Neural progenitor cell (in vitro differentiated cells): ENCODE measurements around the gene IGDCC3. TPM values are rescaled to one million over a fixed set of nuclear protein-coding genes. Genes with fewer than 3 reads are reported as not detected.
A peak's percentile ranks its signal among the peaks of the same experiment; 100 is the strongest.

Source experiments
- DNase-seq: peaks from one replicate; pipeline ENCODE4 v3.0.0-alpha.2; 2016; ENCODE audit warnings: low spot score
- H2AFZ ChIP-seq: fragments of 200-600 bp; sonication (generic); replicated peaks from 2 replicates; pipeline ENCODE4 v1.6.1; 2016; ENCODE audit warnings: antibody characterized with exemption
- H3F3A ChIP-seq: fragments of 200-600 bp; sonication (generic); 2 replicates; pipeline ENCODE4 v1.6.1; 2016; ENCODE audit warnings: antibody characterized with exemption, low read depth
- H3K27ac ChIP-seq: fragments of 200-600 bp; sonication (generic); 2 replicates; pipeline ENCODE4 v1.5.1; 2016; ENCODE audit warnings: mild to moderate bottlenecking
- H3K27me3 ChIP-seq: fragments of 200-600 bp; sonication (generic); 2 replicates; pipeline ENCODE4 v1.6.1; 2016; ENCODE audit warnings: mild to moderate bottlenecking, moderate library complexity
- H3K36me3 ChIP-seq: fragments of 200-600 bp; sonication (generic); 2 replicates; pipeline ENCODE4 v1.5.1; 2016
- H3K4me1 ChIP-seq: fragments of 200-600 bp; sonication (generic); 2 replicates; pipeline ENCODE4 v1.6.1; 2016; ENCODE audit warnings: mixed run types
- H3K4me2 ChIP-seq: fragments of 200-600 bp; sonication (generic); 2 replicates; pipeline ENCODE4 v1.6.1; 2016
- H3K4me3 ChIP-seq: fragments of 200-600 bp; sonication (generic); 2 replicates; pipeline ENCODE4 v1.5.1; 2016
- H3K79me2 ChIP-seq: fragments of 200-600 bp; sonication (generic); 2 replicates; pipeline ENCODE4 v1.6.1; 2016; ENCODE audit warnings: low read depth
- H3K9ac ChIP-seq: fragments of 200-600 bp; sonication (generic); 2 replicates; pipeline ENCODE4 v1.6.1; 2016
- H3K9me3 ChIP-seq: fragments of 200-600 bp; sonication (generic); 2 replicates; pipeline ENCODE4 v1.5.1; 2016; ENCODE audit warnings: low read depth
- H4K20me1 ChIP-seq: fragments of 200-600 bp; sonication (generic); 2 replicates; pipeline ENCODE4 v1.6.1; 2016; ENCODE audit warnings: low read depth
- H3K27ac Mint-ChIP-seq: 3 replicates; pipeline ENCODE4 v1.8.0; 2021; ENCODE audit warnings: mixed read lengths
- H3K27me3 Mint-ChIP-seq: 2 replicates; pipeline ENCODE4 v1.8.0; 2022; ENCODE audit warnings: low read depth, mild to moderate bottlenecking, inconsistent platforms, moderate library complexity, mixed read lengths; ENCODE audit not compliant: insufficient read depth
- H3K36me3 Mint-ChIP-seq: 3 replicates; pipeline ENCODE4 v1.8.0; 2021; ENCODE audit warnings: mixed read lengths
- H3K4me1 Mint-ChIP-seq: 3 replicates; pipeline ENCODE4 v1.8.0; 2021; ENCODE audit warnings: mixed read lengths
- H3K4me3 Mint-ChIP-seq: 3 replicates; pipeline ENCODE4 v1.8.0; 2021; ENCODE audit warnings: mild to moderate bottlenecking, moderate library complexity, mixed read lengths
- H3K9me3 Mint-ChIP-seq: 3 replicates; pipeline ENCODE4 v1.8.0; 2020; ENCODE audit warnings: mixed read lengths
- EZH2 ChIP-seq: fragments of 200-600 bp; sonication (generic); IDR thresholded peaks from 2 replicates; pipeline ENCODE4 v1.6.1; 2017; ENCODE audit warnings: antibody characterized with exemption, mild to moderate bottlenecking, moderate library complexity
- EZH2phosphoT487 ChIP-seq: fragments of 200-600 bp; sonication (generic); IDR thresholded peaks from 2 replicates; pipeline ENCODE4 v1.6.1; 2017; ENCODE audit warnings: antibody characterized with exemption
- total RNA-seq: library from RNA; depleted of rRNA; stranded (reverse); fragments of >200 nt; gene quantifications from 2 replicates; pipeline ENCODE4 v1.2.3, GENCODE V29; 2015; ENCODE audit warnings: low replicate concordance
- TF ChIP-seq, protein P1 (sequence below): fragments of 200-600 bp; sonication (generic); IDR thresholded peaks from 2 replicates; pipeline ENCODE4 v1.5.1; 2017; ENCODE audit warnings: antibody characterized with exemption, mild to moderate bottlenecking

IGDCC3 gene
- total RNA-seq, 1 donor from 2014 or later: 15.8 TPM

GRCh38 chr15:65423976-65424679 is 46.3 kb upstream of the IGDCC3 start:
- no peak overlapping the region for H2AFZ ChIP-seq
- no peaks in the 10 kb centered on the region for H3K9me3 Mint-ChIP-seq
- peaks cover 48% of the 10 kb centered on the region for H3K4me1 Mint-ChIP-seq
- no peaks in the 10 kb centered on the region for H3K36me3 Mint-ChIP-seq
- H4K20me1 ChIP-seq: no peaks in the 10 kb centered on the region
- H3K9ac ChIP-seq: no peak overlapping the region
- no peaks in the 10 kb centered on the region for H3K36me3 ChIP-seq
- H3K4me3 ChIP-seq: no peak overlapping the region
- no peak for DNase-seq
- H3K27ac Mint-ChIP-seq: peak overlapping the region; percentile 38
- peak overlapping the region; percentile 98 for H3K4me3 Mint-ChIP-seq
- peaks cover 25% of the 10 kb centered on the region for H3K79me2 ChIP-seq
- no peaks in the 10 kb centered on the region for H3K9me3 ChIP-seq
- TF ChIP-seq, protein P1, sequence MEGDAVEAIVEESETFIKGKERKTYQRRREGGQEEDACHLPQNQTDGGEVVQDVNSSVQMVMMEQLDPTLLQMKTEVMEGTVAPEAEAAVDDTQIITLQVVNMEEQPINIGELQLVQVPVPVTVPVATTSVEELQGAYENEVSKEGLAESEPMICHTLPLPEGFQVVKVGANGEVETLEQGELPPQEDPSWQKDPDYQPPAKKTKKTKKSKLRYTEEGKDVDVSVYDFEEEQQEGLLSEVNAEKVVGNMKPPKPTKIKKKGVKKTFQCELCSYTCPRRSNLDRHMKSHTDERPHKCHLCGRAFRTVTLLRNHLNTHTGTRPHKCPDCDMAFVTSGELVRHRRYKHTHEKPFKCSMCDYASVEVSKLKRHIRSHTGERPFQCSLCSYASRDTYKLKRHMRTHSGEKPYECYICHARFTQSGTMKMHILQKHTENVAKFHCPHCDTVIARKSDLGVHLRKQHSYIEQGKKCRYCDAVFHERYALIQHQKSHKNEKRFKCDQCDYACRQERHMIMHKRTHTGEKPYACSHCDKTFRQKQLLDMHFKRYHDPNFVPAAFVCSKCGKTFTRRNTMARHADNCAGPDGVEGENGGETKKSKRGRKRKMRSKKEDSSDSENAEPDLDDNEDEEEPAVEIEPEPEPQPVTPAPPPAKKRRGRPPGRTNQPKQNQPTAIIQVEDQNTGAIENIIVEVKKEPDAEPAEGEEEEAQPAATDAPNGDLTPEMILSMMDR: no peak
- TF ChIP-seq EZH2 (no peak), EZH2phosphoT487 (no peak)
- no peak overlapping the region for H3K27ac ChIP-seq
- peaks cover 6% of the 10 kb centered on the region for H3K27me3 Mint-ChIP-seq
- H3K4me1 ChIP-seq: peaks cover 34% of the 10 kb centered on the region
- H3K27me3 ChIP-seq: no peaks in the 10 kb centered on the region
- H3K4me2 ChIP-seq: peak overlapping the region; percentile 87
- H3F3A ChIP-seq: peaks cover 47% of the 10 kb centered on the region

DNA sequence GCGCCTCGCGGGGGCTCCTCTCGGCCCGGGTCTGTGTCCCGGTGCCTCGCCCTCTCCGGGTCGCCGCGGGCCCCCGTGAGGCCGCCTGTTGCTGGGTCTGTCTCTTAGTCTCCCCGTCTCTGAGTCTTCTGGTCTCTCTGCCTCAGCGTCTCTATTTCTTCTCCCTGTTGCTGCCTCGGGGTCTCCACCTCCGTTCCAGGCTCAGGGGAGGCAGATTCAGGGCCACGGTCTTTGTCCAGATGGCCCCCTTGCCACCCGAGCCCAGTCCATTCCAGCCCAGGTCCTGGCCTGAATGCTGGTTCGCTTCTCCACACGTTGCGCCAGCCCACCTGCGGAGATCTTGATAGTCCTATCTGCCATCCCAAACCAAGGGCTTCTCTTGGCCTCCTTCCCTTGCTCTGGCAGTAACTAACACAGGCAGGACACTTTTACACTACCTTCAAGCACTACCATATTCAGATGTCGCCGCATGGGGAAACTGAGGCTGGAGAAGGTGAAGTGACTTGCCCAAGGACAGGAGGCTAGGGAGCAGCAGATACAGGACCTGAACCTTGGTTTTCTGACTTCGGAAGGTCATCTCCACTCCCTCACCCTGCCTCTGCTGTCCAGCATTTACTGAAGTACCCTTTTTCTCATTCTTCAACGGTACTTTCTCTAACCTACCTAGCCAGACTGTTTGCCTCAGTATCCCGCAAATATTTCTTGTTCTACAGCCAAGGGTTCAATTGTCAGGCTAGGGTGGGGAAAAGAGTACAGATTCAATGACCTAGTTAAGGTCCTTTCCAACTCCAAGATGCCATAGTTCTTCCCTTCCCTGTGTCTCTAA is 45.6 kb upstream of the IGDCC3 start:
- Histone ChIP-seq H3K4me2 (peak overlapping the region; percentile 87), H3F3A (peaks cover 47% of the 10 kb centered on the region), H3K36me3 (no peaks in the 10 kb centered on the region), H3K9ac (no peak overlapping the region), H3K27ac (no peak overlapping the region), H3K4me3 (peak overlapping the region; percentile 59), H4K20me1 (no peaks in the 10 kb centered on the region), H3K9me3 (no peaks in the 10 kb centered on the region), H3K4me1 (peaks cover 42% of the 10 kb centered on the region), H3K79me2 (peaks cover 33% of the 10 kb centered on the region), H3K27me3 (no peaks in the 10 kb centered on the region), H2AFZ (peak overlapping the region; percentile 58)
- H3K27ac Mint-ChIP-seq: peak overlapping the region; percentile 100
- no peak for TF ChIP-seq EZH2
- no peak for TF ChIP-seq EZH2phosphoT487
- TF ChIP-seq, protein P1: no peak
- peak; percentile 43 for DNase-seq
- peaks cover 2% of the 10 kb centered on the region for H3K36me3 Mint-ChIP-seq
- peak overlapping the region; percentile 98 for H3K4me3 Mint-ChIP-seq
- peaks cover 55% of the 10 kb centered on the region for H3K4me1 Mint-ChIP-seq
- H3K9me3 Mint-ChIP-seq: no peaks in the 10 kb centered on the region
- H3K27me3 Mint-ChIP-seq: peaks cover 6% of the 10 kb centered on the region

- peak overlapping the region; percentile 64 for H3K4me3 ChIP-seq
- no peak for TF ChIP-seq EZH2
- TF ChIP-seq, protein P1: no peak
- no peak for TF ChIP-seq EZH2phosphoT487
- H3K27ac Mint-ChIP-seq: peak overlapping the region; percentile 99
- H2AFZ ChIP-seq: no peak overlapping the region
- no peak overlapping the region for H3K9ac ChIP-seq
- H3F3A ChIP-seq: peaks cover 65% of the 10 kb centered on the region
- no peaks in the 10 kb centered on the region for H3K36me3 ChIP-seq
- peaks cover 58% of the 10 kb centered on the region for H3K4me1 ChIP-seq
- H3K9me3 Mint-ChIP-seq: no peaks in the 10 kb centered on the region
- peak overlapping the region; percentile 92 for H3K27ac ChIP-seq
- peaks cover 42% of the 10 kb centered on the region for H3K79me2 ChIP-seq
- peak overlapping the region; percentile 98 for H3K4me3 Mint-ChIP-seq
- peaks cover 71% of the 10 kb centered on the region for H3K4me1 Mint-ChIP-seq
- H3K27me3 Mint-ChIP-seq: peaks cover 6% of the 10 kb centered on the region
- no peaks in the 10 kb centered on the region for H3K9me3 ChIP-seq
- H4K20me1 ChIP-seq: no peaks in the 10 kb centered on the region
- H3K27me3 ChIP-seq: no peaks in the 10 kb centered on the region
- peak; percentile 99 for DNase-seq
- peaks cover 4% of the 10 kb centered on the region for H3K36me3 Mint-ChIP-seq
- H3K4me2 ChIP-seq: peak overlapping the region; percentile 99
These were observed 43.8 kb upstream of the IGDCC3 start for GRCh38 chr15:65421360-65422215.
